Gastrocnemius medialis (tissue), 4 donors: Measurements from ENCODE around the gene FCHO2. TPM values are rescaled to one million over a fixed set of nuclear protein-coding genes. Genes with fewer than 3 reads are reported as not detected.

Experiments
- ATAC-seq, 2 donors: fragments of 150-250 bp; one replicate each; pipeline ENCODE4 v1.9.1; 2016
- DNase-seq, 2 donors: peaks; one replicate each; pipeline ENCODE4 v3.0.0-alpha.2; 2019
- H3K27ac ChIP-seq, 4 donors: fragments of 200-600 bp; sonication (generic); 1 replicate in 1 of 4; 2 replicates in 3 of 4; pipeline ENCODE4 v1.5.1; 2016 to 2018; ENCODE audit warnings: mild to moderate bottlenecking in 2 of 4, moderate library complexity in 1 of 4
- H3K27me3 ChIP-seq, 3 donors: fragments of 200-600 bp; sonication (generic) in 2 of 3; 1 replicate in 1 of 3; 2 replicates in 2 of 3; pipeline versions ENCODE4 v1.5.1 to v1.6.0; 2016 to 2019; ENCODE audit warnings: mild to moderate bottlenecking in 1 of 3, moderate library complexity in 1 of 3
- H3K36me3 ChIP-seq, 2 donors: fragments of 200-600 bp; sonication (generic) in 1 of 2; one replicate each; pipeline ENCODE4 v1.5.1; 2017 to 2018
- H3K4me1 ChIP-seq, 2 donors: fragments of 200-600 bp; sonication (generic) in 1 of 2; one replicate each; pipeline ENCODE4 v1.5.1; 2016 to 2017; ENCODE audit warnings: mild to moderate bottlenecking in 2 of 2
- H3K4me3 ChIP-seq, 4 donors: fragments of 200-600 bp; sonication (generic) in 3 of 4; 1 replicate in 1 of 4; 2 replicates in 3 of 4; pipeline ENCODE4 v1.5.1; 2016 to 2019; ENCODE audit warnings: mild to moderate bottlenecking in 2 of 4
- H3K9me3 ChIP-seq, 3 donors: fragments of 200-600 bp; sonication (generic) in 2 of 3; 1 replicate in 1 of 3; 2 replicates in 2 of 3; pipeline ENCODE4 v1.5.1; 2016 to 2019
- POLR2A ChIP-seq, 2 donors: fragments of 450-650 bp; IDR thresholded peaks; one replicate each; pipeline ENCODE4 v1.6.1; 2017; ENCODE audit warnings: antibody characterized with exemption in 2 of 2, mild to moderate bottlenecking in 2 of 2, moderate library complexity in 2 of 2
- in situ Hi-C, 4 donors: fragments of 200-750 bp; cut with MboI; loops; one replicate each; pipeline versions ENCODE4 v1.15.0 to v1.8.0; 2017; ENCODE audit warnings: low sequenced_read_pairs in 4 of 4
- intact Hi-C: fragments of 100-400 bp; cut with DNase I; formaldehyde crosslinking; loops from one replicate; pipeline ENCODE4 v1.15.1; 2023; ENCODE audit warnings: low total_unique reads
- total RNA-seq, 4 donors: library from RNA; depleted of rRNA; stranded (reverse); fragments of >200 nt; gene quantifications; one replicate each; pipeline versions ENCODE4 v1.1.0 to v1.2.3, GENCODE V29; 2016
- TF ChIP-seq, protein P1 (sequence below), 5 experiments: fragments of 450-650 bp in 3 of 5; fragments of 200-600 bp in 2 of 5; sonication (generic) in 2 of 5; IDR thresholded peaks in 4 of 5; conservative IDR thresholded peaks in 1 of 5; 1 replicate in 4 of 5; 2 replicates in 1 of 5; pipeline ENCODE4 v1.5.1; 2016 to 2019; ENCODE audit warnings: antibody characterized with exemption in 5 of 5, mild to moderate bottlenecking in 3 of 5, moderate library complexity in 3 of 5

FCHO2 gene
- total RNA-seq, 4 donors from 2014 or later = 8.3 to 14.8 (median 12.3) TPM

DNA sequence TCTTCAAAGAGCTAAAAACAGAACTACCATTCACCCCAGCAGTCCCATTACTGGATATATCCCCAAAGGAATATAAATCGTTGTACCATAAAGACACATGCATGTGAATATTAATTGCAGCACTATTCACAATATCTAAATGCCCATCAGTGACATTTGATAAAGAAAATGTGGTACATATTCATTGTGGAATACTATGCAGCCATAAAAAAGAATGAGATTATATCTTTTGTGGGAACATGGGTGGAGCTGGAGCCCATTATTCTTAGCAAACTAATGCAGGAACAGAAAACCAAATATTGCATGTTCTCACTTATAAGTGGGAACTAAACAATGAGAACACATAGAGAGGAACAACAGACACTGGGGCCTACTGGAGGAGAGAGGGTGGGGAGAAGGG, 38.7 kb downstream of the FCHO2 start:
- Histone ChIP-seq H3K4me3 (no peak overlapping the region), H3K4me1 (no peaks in the 10 kb centered on the region), H3K27ac (no peak overlapping the region), H3K9me3 (no peaks in the 10 kb centered on the region), H3K27me3 (no peaks in the 10 kb centered on the region), H3K36me3 (peaks cover 0 to 46% of the 10 kb centered on the region in 2 donors)
- DNase-seq (no peak), ATAC-seq (no peak)
- TF ChIP-seq, protein P1, sequence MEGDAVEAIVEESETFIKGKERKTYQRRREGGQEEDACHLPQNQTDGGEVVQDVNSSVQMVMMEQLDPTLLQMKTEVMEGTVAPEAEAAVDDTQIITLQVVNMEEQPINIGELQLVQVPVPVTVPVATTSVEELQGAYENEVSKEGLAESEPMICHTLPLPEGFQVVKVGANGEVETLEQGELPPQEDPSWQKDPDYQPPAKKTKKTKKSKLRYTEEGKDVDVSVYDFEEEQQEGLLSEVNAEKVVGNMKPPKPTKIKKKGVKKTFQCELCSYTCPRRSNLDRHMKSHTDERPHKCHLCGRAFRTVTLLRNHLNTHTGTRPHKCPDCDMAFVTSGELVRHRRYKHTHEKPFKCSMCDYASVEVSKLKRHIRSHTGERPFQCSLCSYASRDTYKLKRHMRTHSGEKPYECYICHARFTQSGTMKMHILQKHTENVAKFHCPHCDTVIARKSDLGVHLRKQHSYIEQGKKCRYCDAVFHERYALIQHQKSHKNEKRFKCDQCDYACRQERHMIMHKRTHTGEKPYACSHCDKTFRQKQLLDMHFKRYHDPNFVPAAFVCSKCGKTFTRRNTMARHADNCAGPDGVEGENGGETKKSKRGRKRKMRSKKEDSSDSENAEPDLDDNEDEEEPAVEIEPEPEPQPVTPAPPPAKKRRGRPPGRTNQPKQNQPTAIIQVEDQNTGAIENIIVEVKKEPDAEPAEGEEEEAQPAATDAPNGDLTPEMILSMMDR (IDR thresholded peaks at IDR 0.05 in 4 of 5, conservative IDR thresholded peaks at IDR 0.05 in 1 of 5) = no peak
- TF ChIP-seq POLR2A (IDR thresholded peaks at IDR 0.05) = no peak
- intact Hi-C loops (no loop called here), in situ Hi-C loops (no loop called here)

DNA sequence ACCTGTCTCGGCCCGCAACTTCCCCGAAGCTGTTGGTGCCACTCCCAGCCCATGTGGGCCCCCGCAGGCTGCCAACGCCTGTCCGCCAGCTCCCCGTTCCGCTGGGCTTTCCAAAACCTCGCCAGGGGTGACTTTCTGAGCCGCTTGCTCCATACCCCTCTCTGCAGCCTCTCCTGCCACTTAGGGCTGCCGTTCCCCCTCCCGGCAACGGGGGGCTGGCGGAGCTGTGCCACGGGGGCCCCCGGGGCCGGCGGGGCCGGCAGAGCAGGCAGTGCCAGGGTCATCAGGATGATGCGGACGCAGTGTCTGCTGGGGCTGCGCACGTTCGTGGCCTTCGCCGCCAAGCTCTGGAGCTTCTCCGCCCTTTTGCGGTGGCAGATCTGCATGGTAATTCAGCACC, 40.8 kb downstream of the FCHO2 start:
- TF ChIP-seq, protein P1 (IDR thresholded peaks at IDR 0.05 in 4 of 5, conservative IDR thresholded peaks at IDR 0.05 in 1 of 5) = no peak
- no peak for TF ChIP-seq POLR2A (IDR thresholded peaks at IDR 0.05)
- in situ Hi-C loops = no loop called here
- no peaks in the 10 kb centered on the region for H3K4me1 ChIP-seq
- H3K27ac ChIP-seq = no peak overlapping the region
- ATAC-seq = no peak
- H3K27me3 ChIP-seq = no peaks in the 10 kb centered on the region
- no peak for DNase-seq
- peaks cover 0 to 35% of the 10 kb centered on the region in 2 donors for H3K36me3 ChIP-seq
- H3K9me3 ChIP-seq = no peaks in the 10 kb centered on the region
- no peak overlapping the region for H3K4me3 ChIP-seq
- intact Hi-C loops = no loop called here

- TF ChIP-seq POLR2A (IDR thresholded peaks at IDR 0.05) = no peak
- TF ChIP-seq, protein P1 (IDR thresholded peaks at IDR 0.05 in 4 of 5, conservative IDR thresholded peaks at IDR 0.05 in 1 of 5) = no peak
- intact Hi-C loops = loop anchor here (10.0 kb wide), 1 partner anchor 55 kb away; no protein-coding TSS in a partner anchor
- H3K27ac ChIP-seq = no peak overlapping the region
- H3K9me3 ChIP-seq = no peaks in the 10 kb centered on the region
- in situ Hi-C loops = no loop called here
- ATAC-seq = no peak
- H3K4me3 ChIP-seq = no peak overlapping the region
- H3K4me1 ChIP-seq = peaks cover 6 to 12% of the 10 kb centered on the region in 2 donors
- H3K27me3 ChIP-seq = no peaks in the 10 kb centered on the region
- no peak for DNase-seq
- H3K36me3 ChIP-seq = peaks cover 0 to 14% of the 10 kb centered on the region in 2 donors
Observed at GRCh38 chr5:72999916-73000315, 44.1 kb downstream of the FCHO2 start.

DNA sequence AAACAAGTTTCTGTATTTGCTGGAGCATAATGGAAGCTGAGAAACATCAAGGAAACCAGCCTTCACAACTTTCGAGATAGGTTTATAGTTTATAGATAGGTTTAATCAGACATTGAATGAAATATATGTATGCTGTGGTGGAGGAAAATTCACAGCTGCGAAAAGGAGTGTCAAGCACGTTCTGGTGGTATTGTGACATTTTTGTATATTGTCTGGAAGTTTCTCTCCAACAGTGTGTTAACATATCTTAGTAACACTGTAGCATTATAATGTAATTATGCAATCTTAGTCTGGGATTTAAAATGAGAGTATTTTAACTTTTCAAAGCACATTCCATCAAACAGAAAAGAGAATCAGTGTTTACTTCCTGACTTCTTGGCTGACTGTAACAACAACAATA, 50.0 kb downstream of the FCHO2 start:
- in situ Hi-C loops (no loop called here), intact Hi-C loops (loop anchor here (10.0 kb wide), 1 partner anchor 49 kb away; no protein-coding TSS in a partner anchor)
- Histone ChIP-seq H3K9me3 (no peaks in the 10 kb centered on the region), H3K27ac (no peak overlapping the region), H3K36me3 (peaks cover 0 to 5% of the 10 kb centered on the region in 2 donors), H3K4me1 (peaks cover 6 to 12% of the 10 kb centered on the region in 2 donors), H3K27me3 (no peaks in the 10 kb centered on the region), H3K4me3 (no peak overlapping the region)
- TF ChIP-seq, protein P1 (IDR thresholded peaks at IDR 0.05 in 4 of 5, conservative IDR thresholded peaks at IDR 0.05 in 1 of 5) = no peak
- TF ChIP-seq POLR2A (IDR thresholded peaks at IDR 0.05) = no peak
- ATAC-seq (no peak), DNase-seq (no peak)

- no peak for ATAC-seq
- no peak for DNase-seq
- intact Hi-C loops (loop anchor here (10.0 kb wide), 1 partner anchor 48 kb away; no protein-coding TSS in a partner anchor), in situ Hi-C loops (no loop called here)
- H3K9me3 ChIP-seq = no peaks in the 10 kb centered on the region
- H3K27ac ChIP-seq = no peak overlapping the region
- H3K4me1 ChIP-seq = peaks cover 5 to 9% of the 10 kb centered on the region in 2 donors
- TF ChIP-seq POLR2A (IDR thresholded peaks at IDR 0.05) = no peak
- TF ChIP-seq, protein P1 (IDR thresholded peaks at IDR 0.05 in 4 of 5, conservative IDR thresholded peaks at IDR 0.05 in 1 of 5) = no peak
- H3K27me3 ChIP-seq = no peaks in the 10 kb centered on the region
- H3K4me3 ChIP-seq = no peak overlapping the region
- peaks cover 0 to 5% of the 10 kb centered on the region in 2 donors for H3K36me3 ChIP-seq
Observed at GRCh38 chr5:73007051-73007450, 51.2 kb downstream of the FCHO2 start.
